Liver (tissue), 9 donors: Measurements from ENCODE around the gene AGPAT3. TPM values are rescaled to one million over a fixed set of nuclear protein-coding genes. Genes with fewer than 3 reads are reported as not detected.

ENCODE experiments used
- DNase-seq: peaks from one replicate; pipeline ENCODE4 v3.0.0-alpha.2; 2017; ENCODE audit warnings: low spot score
- H3K27ac ChIP-seq, 2 donors: one replicate each; pipeline ENCODE4 v1.7.0; 2013; ENCODE audit warnings: inconsistent platforms in 2 of 2, low read length in 2 of 2, control low read depth in 1 of 2, low read depth in 1 of 2, mild to moderate bottlenecking in 1 of 2
- H3K27me3 ChIP-seq, 4 donors: one replicate each; pipeline versions ENCODE4 v1.6.1 to v1.7.0; 2013; ENCODE audit warnings: low read length in 3 of 4, inconsistent platforms in 1 of 4, mild to moderate bottlenecking in 1 of 4, moderate library complexity in 1 of 4; ENCODE audit not compliant: control insufficient read depth in 4 of 4, insufficient read depth in 4 of 4
- H3K36me3 ChIP-seq, 4 donors: one replicate each; pipeline versions ENCODE4 v1.6.1 to v1.7.0; 2013; ENCODE audit warnings: low read length in 3 of 4, mild to moderate bottlenecking in 3 of 4, low read depth in 1 of 4, moderate library complexity in 1 of 4; ENCODE audit not compliant: control insufficient read depth in 4 of 4, insufficient read depth in 3 of 4
- H3K4me1 ChIP-seq, 4 donors: one replicate each; pipeline versions ENCODE4 v1.6.1 to v1.7.0; 2013; ENCODE audit warnings: low read length in 3 of 4, mild to moderate bottlenecking in 3 of 4, moderate library complexity in 1 of 4; ENCODE audit not compliant: control insufficient read depth in 4 of 4, insufficient read depth in 4 of 4
- H3K4me3 ChIP-seq, 3 donors: one replicate each; pipeline versions ENCODE4 v1.6.1 to v1.7.0; 2013; ENCODE audit warnings: low read length in 3 of 3, control low read depth in 1 of 3, low read depth in 1 of 3, mild to moderate bottlenecking in 1 of 3
- H3K9ac ChIP-seq, 2 donors: one replicate each; pipeline ENCODE4 v1.7.0; 2013; ENCODE audit warnings: low read length in 2 of 2, mild to moderate bottlenecking in 2 of 2, moderate library complexity in 2 of 2, control low read depth in 1 of 2, low read depth in 1 of 2
- H3K9me3 ChIP-seq, 4 donors: one replicate each; pipeline versions ENCODE4 v1.6.1 to v1.7.0; 2013; ENCODE audit warnings: low read length in 3 of 4; ENCODE audit not compliant: control insufficient read depth in 4 of 4
- EGR1 ChIP-seq, 2 donors: IDR thresholded peaks; 2 replicates each; pipeline ENCODE4 v1.6.1; 2016 to 2018; ENCODE audit warnings: antibody characterized with exemption in 2 of 2, low read depth in 2 of 2
- FOXA1 ChIP-seq: IDR thresholded peaks from 2 replicates; pipeline ENCODE4 v1.6.1; 2016; ENCODE audit warnings: antibody characterized with exemption
- FOXA2 ChIP-seq: IDR thresholded peaks from 2 replicates; pipeline ENCODE4 v1.6.1; 2016; ENCODE audit warnings: antibody characterized with exemption
- GABPA ChIP-seq, 2 donors: IDR thresholded peaks in 1 of 2; conservative IDR thresholded peaks in 1 of 2; 2 replicates each; pipeline ENCODE4 v1.6.1; 2016; ENCODE audit warnings: antibody characterized with exemption in 2 of 2, mild to moderate bottlenecking in 1 of 2, moderate library complexity in 1 of 2
- HNF4A ChIP-seq, 2 donors: conservative IDR thresholded peaks; 2 replicates each; pipeline ENCODE4 v1.6.1; 2016; ENCODE audit warnings: antibody characterized with exemption in 2 of 2, mild to moderate bottlenecking in 2 of 2
- HNF4G ChIP-seq: IDR thresholded peaks from 2 replicates; pipeline ENCODE4 v1.6.1; 2016; ENCODE audit warnings: antibody characterized with exemption
- JUND ChIP-seq, 2 donors: IDR thresholded peaks; 2 replicates each; pipeline ENCODE4 v1.6.1; 2016; ENCODE audit warnings: antibody characterized with exemption in 2 of 2
- NR2F2 ChIP-seq: IDR thresholded peaks from 2 replicates; pipeline ENCODE4 v1.6.1; 2016; ENCODE audit warnings: antibody characterized with exemption
- RAD21 ChIP-seq, 2 donors: IDR thresholded peaks; 2 replicates each; pipeline ENCODE4 v1.6.1; 2016; ENCODE audit warnings: antibody characterized with exemption in 2 of 2, mild to moderate bottlenecking in 2 of 2
- SP1 ChIP-seq: IDR thresholded peaks from 2 replicates; pipeline ENCODE4 v1.6.1; 2018; ENCODE audit warnings: antibody characterized with exemption, mild to moderate bottlenecking
- TAF1 ChIP-seq: conservative IDR thresholded peaks from 2 replicates; pipeline ENCODE4 v1.6.1; 2016; ENCODE audit warnings: antibody characterized with exemption, mild to moderate bottlenecking
- YY1 ChIP-seq: IDR thresholded peaks from 2 replicates; pipeline ENCODE4 v1.6.1; 2016; ENCODE audit warnings: antibody characterized with exemption, mild to moderate bottlenecking
- WGBS: extraction: QIAGEN DNeasy Blood & Tissue Kit; methylation state at CpG from one replicate; pipeline ENCODE4 v1.1.7; 2013; 5-methylcytosine and 5-hydroxymethylcytosine counted together
- polyA plus RNA-seq, 2 donors: library from polyadenylated mRNA; stranded (reverse) in 1 of 2; unstranded in 1 of 2; fragments of 200-250 nt in 1 of 2; fragments of >200 nt in 1 of 2; fragmentation: Nextera tagmentation in 1 of 2; extraction: Ambion mirVana in 1 of 2; gene quantifications; one replicate each; pipeline versions ENCODE4 v1.2.1 to v1.2.3, GENCODE V29; 2013 to 2015
- total RNA-seq, 2 donors: library from RNA; depleted of rRNA; stranded (reverse); fragments of >200 nt; gene quantifications; one replicate each; pipeline ENCODE4 v1.2.3, GENCODE V29; 2014
- TF ChIP-seq, protein P1 (sequence below): fragments of 150-350 bp; IDR thresholded peaks from 2 replicates; pipeline ENCODE4 v1.5.1; 2017; ENCODE audit warnings: improper control_type of control experiment, low read depth, low read length; ENCODE audit not compliant: missing input control
- TF ChIP-seq, protein P2 (sequence below): IDR thresholded peaks from 2 replicates; pipeline ENCODE4 v1.6.1; 2016; ENCODE audit warnings: antibody characterized with exemption
- TF ChIP-seq, protein P3 (sequence below): IDR thresholded peaks from 2 replicates; pipeline ENCODE4 v1.6.1; 2016; ENCODE audit warnings: antibody characterized with exemption
- TF ChIP-seq, protein P4 (sequence below): IDR thresholded peaks from 2 replicates; pipeline ENCODE4 v1.6.1; 2016; ENCODE audit warnings: antibody characterized with exemption
- TF ChIP-seq, protein P5 (sequence below): IDR thresholded peaks from 2 replicates; pipeline ENCODE4 v1.6.1; 2016; ENCODE audit warnings: antibody characterized with exemption, mild to moderate bottlenecking
- donor health status: healthy.
- donor health status: healthy.
- donor health status: healthy.
- donor health status: healthy.
- donor health status: healthy.

AGPAT3 gene
- total and polyA plus RNA-seq, 4 donors, result 32.3 to 148 (median 59.8) TPM

DNA sequence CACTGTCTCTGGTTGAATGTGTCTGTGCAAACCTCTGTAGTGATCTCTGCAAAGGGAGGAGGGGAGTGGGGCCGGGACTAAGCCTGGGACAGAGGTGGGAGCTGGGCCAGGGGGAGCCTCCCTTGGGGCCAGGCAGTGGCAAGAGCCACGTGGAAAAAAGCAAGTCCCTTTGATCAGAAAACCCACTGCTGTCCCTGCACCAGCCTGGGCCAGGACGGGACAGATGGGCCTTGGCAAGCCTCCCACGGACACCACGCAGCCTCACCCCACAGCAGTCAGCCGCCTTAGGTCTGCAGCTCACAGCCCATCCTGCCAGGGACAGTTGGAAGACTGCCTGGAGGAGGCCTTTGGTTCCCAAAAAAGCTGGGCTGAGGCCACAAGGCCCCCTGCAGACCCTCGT is 135.3 kb downstream of the AGPAT3 start:
- TF ChIP-seq GABPA (IDR thresholded peaks at IDR 0.05 in 1 of 2, conservative IDR thresholded peaks at IDR 0.05 in 1 of 2), result no peak
- TF ChIP-seq TAF1, result no peak
- TF ChIP-seq FOXA2, result no peak
- no peak for TF ChIP-seq HNF4G
- TF ChIP-seq EGR1 (IDR thresholded peaks at IDR 0.05; ENCODE audit: low read depth in 2 of 2), result no peak
- TF ChIP-seq, protein P1, sequence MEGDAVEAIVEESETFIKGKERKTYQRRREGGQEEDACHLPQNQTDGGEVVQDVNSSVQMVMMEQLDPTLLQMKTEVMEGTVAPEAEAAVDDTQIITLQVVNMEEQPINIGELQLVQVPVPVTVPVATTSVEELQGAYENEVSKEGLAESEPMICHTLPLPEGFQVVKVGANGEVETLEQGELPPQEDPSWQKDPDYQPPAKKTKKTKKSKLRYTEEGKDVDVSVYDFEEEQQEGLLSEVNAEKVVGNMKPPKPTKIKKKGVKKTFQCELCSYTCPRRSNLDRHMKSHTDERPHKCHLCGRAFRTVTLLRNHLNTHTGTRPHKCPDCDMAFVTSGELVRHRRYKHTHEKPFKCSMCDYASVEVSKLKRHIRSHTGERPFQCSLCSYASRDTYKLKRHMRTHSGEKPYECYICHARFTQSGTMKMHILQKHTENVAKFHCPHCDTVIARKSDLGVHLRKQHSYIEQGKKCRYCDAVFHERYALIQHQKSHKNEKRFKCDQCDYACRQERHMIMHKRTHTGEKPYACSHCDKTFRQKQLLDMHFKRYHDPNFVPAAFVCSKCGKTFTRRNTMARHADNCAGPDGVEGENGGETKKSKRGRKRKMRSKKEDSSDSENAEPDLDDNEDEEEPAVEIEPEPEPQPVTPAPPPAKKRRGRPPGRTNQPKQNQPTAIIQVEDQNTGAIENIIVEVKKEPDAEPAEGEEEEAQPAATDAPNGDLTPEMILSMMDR, result no peak
- TF ChIP-seq NR2F2, result no peak
- TF ChIP-seq, protein P2, sequence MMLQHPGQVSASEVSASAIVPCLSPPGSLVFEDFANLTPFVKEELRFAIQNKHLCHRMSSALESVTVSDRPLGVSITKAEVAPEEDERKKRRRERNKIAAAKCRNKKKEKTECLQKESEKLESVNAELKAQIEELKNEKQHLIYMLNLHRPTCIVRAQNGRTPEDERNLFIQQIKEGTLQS, result no peak
- no peak for TF ChIP-seq SP1
- no peak for TF ChIP-seq JUND (IDR thresholded peaks at IDR 0.05)
- TF ChIP-seq HNF4A (conservative IDR thresholded peaks at IDR 0.05), result no peak
- TF ChIP-seq, protein P3, sequence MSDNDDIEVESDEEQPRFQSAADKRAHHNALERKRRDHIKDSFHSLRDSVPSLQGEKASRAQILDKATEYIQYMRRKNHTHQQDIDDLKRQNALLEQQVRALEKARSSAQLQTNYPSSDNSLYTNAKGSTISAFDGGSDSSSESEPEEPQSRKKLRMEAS, result no peak
- TF ChIP-seq, protein P4, sequence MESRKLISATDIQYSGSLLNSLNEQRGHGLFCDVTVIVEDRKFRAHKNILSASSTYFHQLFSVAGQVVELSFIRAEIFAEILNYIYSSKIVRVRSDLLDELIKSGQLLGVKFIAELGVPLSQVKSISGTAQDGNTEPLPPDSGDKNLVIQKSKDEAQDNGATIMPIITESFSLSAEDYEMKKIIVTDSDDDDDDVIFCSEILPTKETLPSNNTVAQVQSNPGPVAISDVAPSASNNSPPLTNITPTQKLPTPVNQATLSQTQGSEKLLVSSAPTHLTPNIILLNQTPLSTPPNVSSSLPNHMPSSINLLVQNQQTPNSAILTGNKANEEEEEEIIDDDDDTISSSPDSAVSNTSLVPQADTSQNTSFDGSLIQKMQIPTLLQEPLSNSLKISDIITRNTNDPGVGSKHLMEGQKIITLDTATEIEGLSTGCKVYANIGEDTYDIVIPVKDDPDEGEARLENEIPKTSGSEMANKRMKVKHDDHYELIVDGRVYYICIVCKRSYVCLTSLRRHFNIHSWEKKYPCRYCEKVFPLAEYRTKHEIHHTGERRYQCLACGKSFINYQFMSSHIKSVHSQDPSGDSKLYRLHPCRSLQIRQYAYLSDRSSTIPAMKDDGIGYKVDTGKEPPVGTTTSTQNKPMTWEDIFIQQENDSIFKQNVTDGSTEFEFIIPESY, result no peak
- Histone ChIP-seq H3K27me3 (no peaks in the 10 kb centered on the region), H3K4me1 (peaks cover 0 to under 1% (median 0%) of the 10 kb centered on the region in 4 donors), H3K27ac (no peak overlapping the region), H3K9me3 (no peaks in the 10 kb centered on the region), H3K4me3 (no peak overlapping the region), H3K36me3 (no peaks in the 10 kb centered on the region), H3K9ac (no peak overlapping the region)
- no peak for DNase-seq
- 80% methylated on average over 7 of the region's 7 CpGs for WGBS

DNA sequence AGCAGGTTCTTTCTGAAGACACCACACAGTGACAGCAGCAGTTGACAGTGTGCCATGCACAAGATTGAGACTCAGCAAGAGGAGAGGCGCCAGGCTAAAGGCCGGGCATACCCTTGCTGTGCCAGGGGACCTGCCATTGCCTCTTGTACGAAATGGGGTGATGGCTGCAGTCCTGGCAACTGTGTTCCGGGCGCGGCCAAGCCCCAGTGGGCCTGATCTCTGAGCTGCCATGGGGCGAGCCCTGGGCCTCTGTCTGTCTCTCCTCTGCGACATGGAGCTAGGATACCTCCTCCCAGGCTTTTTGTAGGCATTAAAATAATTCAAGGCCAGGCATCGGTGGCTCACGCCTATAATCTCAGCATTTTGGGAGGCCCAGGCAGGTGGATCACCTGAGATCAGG is 137.5 kb downstream of the AGPAT3 start:
- H3K4me3 ChIP-seq, result no peak overlapping the region
- TF ChIP-seq, protein P5, sequence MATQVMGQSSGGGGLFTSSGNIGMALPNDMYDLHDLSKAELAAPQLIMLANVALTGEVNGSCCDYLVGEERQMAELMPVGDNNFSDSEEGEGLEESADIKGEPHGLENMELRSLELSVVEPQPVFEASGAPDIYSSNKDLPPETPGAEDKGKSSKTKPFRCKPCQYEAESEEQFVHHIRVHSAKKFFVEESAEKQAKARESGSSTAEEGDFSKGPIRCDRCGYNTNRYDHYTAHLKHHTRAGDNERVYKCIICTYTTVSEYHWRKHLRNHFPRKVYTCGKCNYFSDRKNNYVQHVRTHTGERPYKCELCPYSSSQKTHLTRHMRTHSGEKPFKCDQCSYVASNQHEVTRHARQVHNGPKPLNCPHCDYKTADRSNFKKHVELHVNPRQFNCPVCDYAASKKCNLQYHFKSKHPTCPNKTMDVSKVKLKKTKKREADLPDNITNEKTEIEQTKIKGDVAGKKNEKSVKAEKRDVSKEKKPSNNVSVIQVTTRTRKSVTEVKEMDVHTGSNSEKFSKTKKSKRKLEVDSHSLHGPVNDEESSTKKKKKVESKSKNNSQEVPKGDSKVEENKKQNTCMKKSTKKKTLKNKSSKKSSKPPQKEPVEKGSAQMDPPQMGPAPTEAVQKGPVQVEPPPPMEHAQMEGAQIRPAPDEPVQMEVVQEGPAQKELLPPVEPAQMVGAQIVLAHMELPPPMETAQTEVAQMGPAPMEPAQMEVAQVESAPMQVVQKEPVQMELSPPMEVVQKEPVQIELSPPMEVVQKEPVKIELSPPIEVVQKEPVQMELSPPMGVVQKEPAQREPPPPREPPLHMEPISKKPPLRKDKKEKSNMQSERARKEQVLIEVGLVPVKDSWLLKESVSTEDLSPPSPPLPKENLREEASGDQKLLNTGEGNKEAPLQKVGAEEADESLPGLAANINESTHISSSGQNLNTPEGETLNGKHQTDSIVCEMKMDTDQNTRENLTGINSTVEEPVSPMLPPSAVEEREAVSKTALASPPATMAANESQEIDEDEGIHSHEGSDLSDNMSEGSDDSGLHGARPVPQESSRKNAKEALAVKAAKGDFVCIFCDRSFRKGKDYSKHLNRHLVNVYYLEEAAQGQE, result no peak
- TF ChIP-seq NR2F2 (no peak), FOXA1 (no peak), JUND (IDR thresholded peaks at IDR 0.05) (no peak), YY1 (no peak), EGR1 (IDR thresholded peaks at IDR 0.05; ENCODE audit: low read depth in 2 of 2) (no peak), HNF4A (conservative IDR thresholded peaks at IDR 0.05) (no peak), RAD21 (IDR thresholded peaks at IDR 0.05) (no peak), FOXA2 (no peak), HNF4G (no peak), SP1 (no peak)
- TF ChIP-seq, protein P4, result no peak
- TF ChIP-seq, protein P2, result no peak
- WGBS, result 96% methylated on average over 10 of the region's 10 CpGs
- no peaks in the 10 kb centered on the region for H3K27me3 ChIP-seq
- H3K4me1 ChIP-seq, result peaks cover 0 to 11% (median under 1%) of the 10 kb centered on the region in 4 donors
- no peaks in the 10 kb centered on the region for H3K9me3 ChIP-seq
- no peaks in the 10 kb centered on the region for H3K36me3 ChIP-seq
- DNase-seq, result no peak
- H3K27ac ChIP-seq, result no peak overlapping the region
- no peak overlapping the region for H3K9ac ChIP-seq
